Karpas-422 (cell line): ENCODE measurements around the gene KIF25. TPM values are rescaled to one million over a fixed set of nuclear protein-coding genes. Genes with fewer than 3 reads are reported as not detected.

Experiments used
- DNase-seq: peaks from one replicate; pipeline ENCODE4 v3.0.0-alpha.2; 2015
- H2AFZ ChIP-seq: fragments of 200-600 bp; sonication (generic); 2 replicates; pipeline ENCODE4 v1.6.1; 2014; ENCODE audit warnings: antibody characterized with exemption, low read length, mixed read lengths
- H3K27ac ChIP-seq: fragments of 200-600 bp; sonication (generic); 2 replicates; pipeline ENCODE4 v1.5.1; 2014; ENCODE audit warnings: mild to moderate bottlenecking, low read length, moderate library complexity
- H3K27me3 ChIP-seq: fragments of 200-600 bp; sonication (generic); 2 replicates; pipeline ENCODE4 v1.6.1; 2014; ENCODE audit warnings: low read length, mixed read lengths
- H3K36me3 ChIP-seq: fragments of 200-600 bp; sonication (generic); 2 replicates; pipeline ENCODE4 v1.6.1; 2014; ENCODE audit warnings: low read length, mixed read lengths; ENCODE audit not compliant: insufficient read depth
- H3K4me1 ChIP-seq: fragments of 200-600 bp; sonication (generic); 2 replicates; pipeline ENCODE4 v1.6.1; 2014; ENCODE audit warnings: mild to moderate bottlenecking, low read length, mixed read lengths
- H3K4me2 ChIP-seq: fragments of 200-600 bp; sonication (generic); 2 replicates; pipeline ENCODE4 v1.6.1; 2014; ENCODE audit warnings: low read length, low read depth, mild to moderate bottlenecking; ENCODE audit not compliant: poor library complexity, severe bottlenecking
- H3K4me3 ChIP-seq: fragments of 200-600 bp; sonication (generic); 2 replicates; pipeline ENCODE4 v1.5.1; 2014; ENCODE audit warnings: mild to moderate bottlenecking, antibody characterized with exemption, low read length, mixed read lengths
- H3K79me2 ChIP-seq: fragments of 200-600 bp; sonication (generic); 2 replicates; pipeline ENCODE4 v1.6.1; 2014; ENCODE audit warnings: mild to moderate bottlenecking, low read length, mixed read lengths
- H3K9ac ChIP-seq: fragments of 200-600 bp; sonication (generic); 2 replicates; pipeline ENCODE4 v1.6.0; 2014; ENCODE audit warnings: low read length
- H3K9me2 ChIP-seq: fragments of 200-600 bp; sonication (generic), shearing (Covaris generic); replicated peaks from 2 replicates; pipeline ENCODE4 v1.6.0; 2014; ENCODE audit warnings: mild to moderate bottlenecking, low read length, moderate library complexity; ENCODE audit not compliant: insufficient read depth
- H3K9me3 ChIP-seq: fragments of 300-700, 200-600 bp; sonication (generic); 2 replicates; pipeline ENCODE4 v1.6.1; 2014; ENCODE audit warnings: low read length, mixed read lengths
- H4K20me1 ChIP-seq: fragments of 200-600 bp; sonication (generic); 2 replicates; pipeline ENCODE4 v1.6.1; 2014; ENCODE audit warnings: mild to moderate bottlenecking, antibody characterized with exemption, low read length, low read depth; ENCODE audit not compliant: insufficient read depth
- total RNA-seq: library from RNA; depleted of rRNA; stranded (reverse); fragments of >200 nt; shearing (Covaris generic); gene quantifications from 2 replicates; pipeline ENCODE4 v1.2.3, GENCODE V29; 2014; ENCODE audit warnings: low replicate concordance; rRNA removed

KIF25 gene
- total RNA-seq, 1 experiment from 2014 or later = not detected

- no peaks in the 10 kb centered on the region for H3K36me3 ChIP-seq
- H3K9ac ChIP-seq = no peak overlapping the region
- no peaks in the 10 kb centered on the region for H3K9me3 ChIP-seq
- no peaks in the 10 kb centered on the region for H3K79me2 ChIP-seq
- no peaks in the 10 kb centered on the region for H3K27me3 ChIP-seq
- DNase-seq = no peak
- no peaks in the 10 kb centered on the region for H3K4me1 ChIP-seq
- H3K9me2 ChIP-seq = no peaks in the 10 kb centered on the region
- H3K4me3 ChIP-seq = no peak overlapping the region
- H2AFZ ChIP-seq = no peak overlapping the region
- H3K4me2 ChIP-seq = no peak overlapping the region
- no peak overlapping the region for H3K27ac ChIP-seq
- H4K20me1 ChIP-seq = no peaks in the 10 kb centered on the region
Measured at GRCh38 chr6:168093071-168093505, 95.6 kb downstream of the KIF25 start.

- H3K79me2 ChIP-seq = no peaks in the 10 kb centered on the region
- H3K27me3 ChIP-seq = no peaks in the 10 kb centered on the region
- DNase-seq = no peak
- H3K9me2 ChIP-seq = no peaks in the 10 kb centered on the region
- no peak overlapping the region for H3K4me2 ChIP-seq
- no peak overlapping the region for H3K9ac ChIP-seq
- H2AFZ ChIP-seq = no peak overlapping the region
- H3K9me3 ChIP-seq = no peaks in the 10 kb centered on the region
- no peak overlapping the region for H3K27ac ChIP-seq
- no peaks in the 10 kb centered on the region for H3K4me1 ChIP-seq
- no peak overlapping the region for H3K4me3 ChIP-seq
- no peaks in the 10 kb centered on the region for H4K20me1 ChIP-seq
- H3K36me3 ChIP-seq = no peaks in the 10 kb centered on the region
Measured at GRCh38 chr6:168093634-168094033, 96.2 kb downstream of the KIF25 start.

Other genes starting within 250 kb of the KIF25 start
- 18.9 and 21.0 TPM in 2 replicates for gene AFDN, start 170.8 kb upstream of the KIF25 start, total RNA-seq
- gene FRMD1, start 81.5 kb downstream of the KIF25 start, total RNA-seq = not detected in 2 replicates